Activated naive CD4-positive, alpha-beta T cell (primary cell): ENCODE measurements around the gene NKD2.

ENCODE experiments used
- DNase-seq, 4 experiments: peaks; one replicate each; lab custom pipeline; 2025; lab: John Stamatoyannopoulos, UW

The NKD2 gene

DNA sequence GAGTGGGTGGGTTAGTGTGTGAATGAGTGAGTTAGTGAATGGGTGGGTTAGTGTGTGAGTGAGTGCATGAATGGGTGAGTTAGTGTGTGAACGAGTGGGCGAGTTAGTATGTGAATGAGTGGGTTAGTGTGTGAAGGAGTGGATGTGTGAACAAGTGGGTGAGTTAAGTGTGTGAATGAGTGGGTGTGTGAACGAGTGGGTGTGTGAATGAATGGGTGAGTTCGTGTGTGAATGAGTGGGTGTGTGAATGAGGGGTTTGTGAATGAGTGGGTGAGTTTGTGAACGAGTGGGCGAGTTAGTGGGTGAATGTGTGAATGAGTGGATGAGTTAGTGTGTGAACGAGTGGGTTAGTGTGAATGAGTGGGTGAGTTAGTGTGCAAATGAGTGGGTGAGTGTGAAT lies 34.0 kb downstream of the NKD2 start:
- DNase-seq, result no peak

DNA sequence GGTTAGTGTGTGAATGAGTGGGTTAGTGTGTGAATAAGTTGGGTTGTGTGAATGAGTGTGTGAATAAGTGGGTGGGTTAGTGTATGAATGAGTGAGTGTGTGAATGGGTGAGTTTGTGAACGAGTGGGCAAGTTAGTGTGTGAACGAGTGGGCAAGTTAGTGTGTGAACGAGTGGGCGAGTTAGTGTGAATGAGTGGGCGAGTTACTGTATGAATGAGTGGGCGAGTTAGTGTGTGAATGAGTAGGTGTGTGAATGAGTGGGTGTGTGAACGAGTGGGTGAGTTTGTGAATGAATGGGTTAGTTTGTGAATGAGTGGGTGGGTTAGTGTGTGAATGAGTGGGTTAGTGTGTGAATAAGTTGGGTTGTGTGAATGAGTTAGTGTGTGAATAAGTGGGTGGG lies 34.7 kb downstream of the NKD2 start:
- DNase-seq, result no peak

DNA sequence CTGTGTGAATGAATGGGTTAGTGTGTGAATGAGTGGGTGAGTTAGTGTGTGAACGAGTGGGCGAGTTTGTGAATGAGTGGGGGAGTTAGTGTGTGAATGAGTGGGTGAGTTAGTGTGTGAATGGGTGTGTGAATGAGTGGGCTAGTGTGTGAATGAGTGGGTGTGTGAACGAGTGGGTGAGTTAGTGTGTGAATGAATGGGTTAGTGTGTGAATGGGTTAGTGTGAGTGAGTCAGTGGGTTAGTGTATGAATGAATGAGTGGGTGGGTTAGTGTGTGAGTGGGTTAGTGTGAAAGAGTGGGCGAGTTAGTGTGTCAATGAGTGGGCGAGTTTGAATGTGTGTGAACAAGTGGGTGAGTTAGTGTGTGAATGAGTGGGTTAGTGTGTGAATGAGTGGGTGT lies 35.5 kb downstream of the NKD2 start:
- DNase-seq, result no peak

DNA sequence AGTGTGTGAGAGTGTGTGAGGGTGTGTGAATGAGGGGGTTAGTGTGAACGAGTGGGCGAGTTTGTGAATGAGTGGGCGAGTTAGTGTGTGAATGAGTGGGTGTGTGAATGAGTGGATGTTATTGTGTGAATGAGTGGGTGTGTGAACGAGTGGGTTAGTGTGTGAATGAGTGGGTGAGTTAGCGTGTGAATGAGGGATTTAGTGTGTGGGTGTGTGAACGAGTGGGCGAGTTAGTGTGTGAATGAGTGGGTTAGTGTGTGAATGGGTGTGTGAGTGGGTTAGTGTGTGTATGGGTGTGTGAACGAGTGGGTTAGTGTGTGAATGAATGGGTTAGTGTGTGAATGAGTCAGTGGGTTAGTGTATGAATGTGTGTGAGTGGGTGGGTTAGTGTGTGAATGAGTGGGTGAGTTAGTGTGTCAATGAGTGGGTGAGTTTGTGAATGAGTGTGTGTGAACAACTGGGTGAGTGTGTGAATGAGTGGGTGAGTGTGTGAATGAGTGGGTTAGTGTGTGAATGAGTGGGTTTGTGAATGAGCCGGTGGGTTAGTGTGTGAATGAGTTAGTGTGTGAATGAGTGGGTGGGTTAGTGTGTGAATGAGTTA lies 37.5 kb downstream of the NKD2 start:
- no peak for DNase-seq

DNA sequence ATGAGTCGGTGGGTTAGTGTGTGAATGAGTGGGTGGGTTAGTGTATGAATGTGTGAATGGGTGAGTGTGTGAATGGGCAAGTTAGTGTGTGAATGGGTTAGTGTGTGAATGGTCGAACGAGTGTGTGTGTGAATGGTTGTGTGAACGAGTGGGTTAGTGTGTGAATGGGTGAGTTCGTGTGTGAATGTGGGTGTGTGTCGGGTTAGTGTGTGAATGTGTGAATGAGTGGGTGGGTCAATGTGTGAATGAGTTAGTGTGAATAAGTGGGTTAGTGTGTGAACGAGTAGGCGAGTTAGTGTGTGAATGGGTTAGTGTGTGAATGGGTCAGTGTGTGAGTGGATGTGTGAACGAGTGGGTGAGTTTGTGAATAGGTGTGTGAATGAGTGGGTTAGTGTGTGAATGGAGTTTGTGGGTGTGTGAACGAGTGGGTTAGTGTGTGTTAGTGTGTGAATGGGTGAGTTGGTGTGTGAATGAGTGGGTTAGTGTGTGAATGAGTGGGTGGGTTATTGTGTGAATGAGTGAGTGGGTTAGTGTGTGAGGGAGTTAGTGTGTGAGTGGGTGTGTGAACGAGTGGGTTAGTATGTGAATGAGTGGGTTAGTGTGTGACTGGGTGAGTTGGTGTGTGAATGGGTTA lies 38.8 kb downstream of the NKD2 start:
- no peak for DNase-seq

DNA sequence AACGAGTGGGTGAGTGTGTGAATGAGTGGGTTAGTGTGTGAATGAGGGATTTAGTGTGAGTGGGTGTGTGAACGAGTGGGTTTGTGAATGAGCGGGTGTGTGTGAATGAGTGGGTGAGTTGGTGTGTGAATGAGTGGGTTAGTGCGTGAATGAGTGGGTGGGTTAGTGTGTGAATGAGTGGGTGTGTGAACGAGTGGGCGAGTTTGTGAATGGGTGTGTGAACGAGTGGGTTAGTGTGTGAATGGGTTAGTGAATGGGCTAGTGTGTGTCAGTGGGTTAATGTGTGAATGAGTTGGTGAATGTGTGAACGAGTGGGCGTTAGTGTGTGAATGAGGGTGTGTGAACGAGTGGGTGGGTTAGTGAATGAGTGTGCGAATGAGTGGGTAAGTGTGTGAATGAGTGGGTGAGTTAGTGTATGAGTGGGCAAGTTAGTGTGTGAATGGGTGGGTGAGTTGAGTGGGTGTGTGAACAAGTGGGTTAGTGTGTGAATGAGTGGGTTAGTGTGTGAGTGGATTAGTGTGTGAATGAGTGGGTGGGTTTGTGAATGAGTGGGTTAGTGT lies 39.6 kb downstream of the NKD2 start:
- no peak for DNase-seq

DNA sequence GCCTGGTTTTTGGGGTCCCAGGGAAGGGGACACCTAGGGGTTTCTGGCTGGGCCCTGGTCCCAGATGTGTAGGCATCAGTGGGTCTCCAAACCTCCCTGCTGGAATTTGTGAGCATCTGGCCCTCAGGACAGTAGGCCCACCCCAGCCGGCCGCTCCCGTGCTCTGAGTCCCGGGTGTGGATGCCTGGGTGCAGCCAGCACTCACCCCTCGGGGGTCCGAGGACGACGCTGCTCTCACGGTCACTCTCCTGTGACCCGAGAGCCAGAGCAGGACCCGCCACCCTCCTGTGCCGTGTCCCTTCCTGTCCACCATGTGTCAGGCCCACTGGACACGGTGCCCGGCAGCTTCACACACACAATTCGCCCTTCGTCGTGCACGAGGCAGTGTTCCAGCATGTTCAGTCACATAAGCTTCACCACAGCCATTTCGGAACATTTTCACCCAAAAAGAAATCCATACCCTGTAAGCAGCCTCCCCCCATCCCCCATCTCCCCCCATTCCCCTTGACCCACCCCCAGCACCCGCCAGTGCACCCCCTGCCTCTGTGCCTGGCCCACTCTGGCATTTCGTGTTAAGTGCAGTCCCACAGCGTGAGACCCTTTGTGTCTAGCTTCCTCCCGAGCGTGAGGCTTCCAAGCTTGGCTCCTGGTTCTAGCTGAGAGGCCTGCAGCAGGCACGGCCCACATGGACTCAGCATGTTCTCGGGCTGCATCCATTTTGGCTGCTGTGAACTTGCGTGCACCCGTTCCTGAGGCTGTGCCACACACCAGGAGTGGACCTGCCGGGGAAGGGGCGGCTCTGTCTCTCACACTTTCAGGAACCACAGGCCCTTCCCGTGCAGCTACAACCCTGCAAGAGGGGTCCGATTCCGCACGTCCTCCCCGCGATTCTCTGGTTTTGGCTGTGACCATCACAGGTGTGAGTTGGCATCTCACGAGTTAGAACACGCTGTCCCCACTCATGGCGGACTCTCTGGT lies 40.5 kb downstream of the NKD2 start:
- no peak for DNase-seq

DNA sequence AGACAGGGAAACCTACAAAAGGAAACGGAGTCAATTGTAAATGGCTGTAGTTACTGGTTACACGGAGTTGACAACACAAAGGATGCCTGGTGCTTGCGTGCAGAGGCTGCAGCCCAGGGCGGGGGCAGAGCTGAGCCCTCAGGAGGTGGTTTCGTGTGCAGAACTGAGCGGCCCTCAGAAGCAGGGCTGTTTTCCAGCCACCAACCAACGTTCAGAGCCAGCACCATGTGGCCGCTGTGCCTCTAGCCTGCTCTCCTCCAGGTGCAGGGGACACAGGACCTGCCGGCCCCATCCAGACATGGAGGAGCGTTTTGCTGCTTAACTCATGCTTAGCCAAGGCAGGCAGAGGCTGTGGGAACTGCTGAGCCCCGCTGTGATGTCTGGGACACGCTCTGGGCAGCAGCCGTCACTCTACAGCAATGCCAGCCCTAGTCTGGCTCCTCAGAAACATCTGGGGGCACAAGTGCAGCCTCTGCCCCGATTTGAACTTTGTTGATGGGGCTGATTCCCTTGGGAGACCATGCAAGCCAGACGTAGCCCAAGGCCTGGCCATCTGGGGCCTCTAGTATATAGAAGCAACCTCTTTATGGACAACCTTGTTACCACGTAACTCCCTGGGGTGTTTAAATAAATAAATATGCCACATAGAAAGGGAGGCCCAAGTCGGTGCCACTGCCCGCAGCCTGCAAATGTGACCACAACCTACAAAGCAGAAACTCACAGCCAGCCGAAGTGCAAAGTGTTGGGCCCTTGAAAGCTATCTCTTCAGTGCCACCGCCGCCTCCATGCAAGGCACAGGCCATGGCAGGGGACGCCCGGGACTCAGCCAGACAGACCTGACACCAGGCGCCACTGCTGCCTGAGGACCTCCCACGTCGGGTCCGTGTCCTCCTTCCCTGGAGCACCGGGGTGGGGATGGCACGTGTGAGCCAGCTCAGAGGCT lies 42.1 kb downstream of the NKD2 start:
- no peak for DNase-seq

DNA sequence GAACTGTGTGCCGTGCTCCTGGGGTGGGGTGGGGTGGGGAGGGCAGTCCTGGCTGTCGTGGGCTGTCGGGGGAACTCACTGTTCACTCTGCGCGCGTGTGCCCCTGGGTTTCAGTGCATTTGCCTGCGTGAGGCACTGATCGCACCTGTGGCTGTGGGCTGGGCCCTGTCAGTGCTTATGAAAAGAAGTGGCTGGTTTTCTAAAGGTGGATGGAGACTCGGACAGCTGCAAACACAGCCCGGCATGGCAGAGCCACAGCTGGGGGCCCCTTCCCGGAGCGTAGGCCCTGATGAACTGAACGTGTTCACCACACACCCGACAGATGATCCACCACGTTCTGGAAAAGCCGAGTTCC lies 42.7 kb downstream of the NKD2 start:
- DNase-seq, result no peak

DNA sequence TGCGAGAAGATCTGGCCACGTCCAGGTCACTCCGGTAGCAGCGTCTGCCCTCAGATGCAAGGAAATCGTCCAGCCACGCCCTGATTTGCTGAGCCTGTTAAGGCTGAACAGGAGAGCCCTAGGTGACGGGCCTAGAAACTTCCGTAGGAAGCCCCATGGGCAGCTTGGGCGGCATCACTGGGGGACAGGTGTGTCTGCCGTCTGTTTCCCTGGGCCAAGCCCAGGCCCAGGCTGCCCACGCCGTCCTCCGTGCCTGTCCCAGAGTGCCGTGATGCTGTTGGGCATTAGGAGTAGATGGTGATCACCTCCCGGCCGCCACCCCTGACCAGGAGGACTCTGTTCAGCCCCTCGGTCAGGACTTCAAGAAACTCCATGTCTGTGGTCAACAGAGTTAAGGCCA lies 43.5 kb downstream of the NKD2 start:
- DNase-seq, result no peak

DNA sequence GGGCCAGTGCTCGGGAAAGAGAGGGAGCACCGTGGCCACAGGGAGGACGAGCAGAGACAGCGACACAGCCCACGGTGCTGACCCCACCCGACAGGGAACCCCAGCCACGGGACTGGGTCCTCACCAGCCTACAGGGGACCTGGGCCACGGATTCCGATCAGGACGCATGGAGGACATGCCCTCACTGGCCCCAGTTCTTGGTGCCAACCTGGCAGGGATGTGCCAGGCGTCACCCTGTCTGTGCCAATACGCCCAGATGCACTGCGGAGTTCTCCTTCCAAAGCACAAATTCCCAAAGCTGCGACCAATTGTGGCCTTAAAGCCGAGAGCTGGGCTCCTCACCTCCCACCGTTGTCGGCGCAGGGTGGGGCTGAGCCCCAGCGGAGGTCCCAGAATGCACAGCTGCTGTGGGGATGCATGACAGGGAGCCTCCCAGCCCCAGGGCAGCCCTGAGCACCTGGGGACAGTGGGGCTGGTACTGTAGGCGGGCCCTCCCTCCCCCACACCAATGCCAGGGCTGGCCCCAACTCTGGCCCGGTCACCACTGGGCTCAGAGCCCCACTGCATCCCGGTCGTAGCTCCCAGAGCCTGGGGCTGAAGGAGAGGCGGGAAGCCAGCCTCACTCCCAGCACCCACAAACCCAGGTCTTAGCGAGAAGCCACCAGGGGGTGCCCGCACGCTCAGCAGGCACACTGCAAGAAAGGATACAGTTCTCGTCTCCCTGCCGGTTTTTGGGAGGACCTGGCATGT lies 44.2 kb downstream of the NKD2 start:
- DNase-seq, result no peak

DNA sequence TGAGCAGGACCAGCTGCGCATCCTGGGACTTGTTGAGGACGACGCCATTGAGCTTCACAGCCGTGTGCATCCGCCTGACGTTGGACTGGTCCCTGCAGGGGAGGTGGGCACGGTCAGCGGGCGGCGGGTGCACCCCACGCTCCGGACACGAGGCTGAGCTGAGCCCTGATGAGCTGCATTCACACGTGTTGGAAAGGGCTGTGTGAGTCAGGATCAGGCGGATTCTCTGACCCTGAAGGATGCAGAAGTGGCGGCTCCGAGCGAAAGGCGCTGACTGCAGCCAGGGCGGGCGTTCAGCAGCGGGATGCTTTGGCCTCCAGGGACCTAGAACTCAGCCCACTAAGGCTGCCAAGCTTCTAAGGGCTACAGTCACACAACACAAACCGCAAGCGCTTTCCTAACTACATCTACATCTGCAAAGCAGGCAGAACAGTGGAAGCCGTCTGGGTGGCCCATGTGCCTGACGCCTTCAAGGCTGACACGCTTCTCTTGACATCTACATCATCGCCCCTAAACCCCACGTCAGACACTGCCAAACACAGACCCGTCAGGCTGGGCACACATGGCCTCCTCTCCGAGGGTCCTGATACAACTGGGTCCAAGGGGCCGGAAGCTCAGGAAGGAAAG lies 44.9 kb downstream of the NKD2 start:
- DNase-seq, result no peak

DNA sequence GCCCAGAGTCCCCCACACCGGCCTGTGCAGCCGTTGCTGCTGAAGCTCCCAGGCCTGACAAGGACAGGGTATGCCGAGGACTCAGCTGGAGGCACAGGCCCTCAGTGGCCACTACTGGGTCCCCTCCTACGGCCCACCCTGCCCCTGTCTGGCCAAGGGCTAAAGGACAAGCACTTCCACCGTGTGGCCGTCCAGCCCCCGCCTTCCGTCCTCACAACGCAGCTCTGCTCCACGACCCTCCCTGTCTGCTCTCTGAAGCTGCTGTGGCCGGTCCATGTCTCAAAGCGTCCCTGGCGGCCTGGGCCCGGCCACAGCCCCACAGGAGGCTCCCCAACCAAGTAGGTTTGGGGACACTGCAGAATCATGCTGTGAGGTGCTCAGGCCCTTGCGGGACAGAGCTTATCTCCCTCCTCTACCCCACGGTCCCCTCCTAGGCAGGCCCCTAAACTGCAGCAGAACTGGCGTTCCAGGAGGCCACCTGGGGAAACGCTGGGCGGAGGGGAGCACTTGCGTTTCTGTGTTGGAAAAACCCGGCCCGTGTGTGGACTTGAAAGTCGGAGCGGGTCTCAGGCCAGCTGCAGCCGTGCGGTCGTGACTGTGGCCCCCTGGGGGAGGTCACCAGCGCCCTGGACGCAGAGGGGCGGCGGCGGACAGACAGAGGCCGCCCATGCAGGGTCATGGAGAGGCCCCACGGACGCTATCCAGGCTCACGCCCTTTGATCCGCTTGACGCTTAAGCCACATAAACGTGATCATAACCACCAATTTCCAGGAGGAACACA lies 45.6 kb downstream of the NKD2 start:
- DNase-seq, result no peak

DNA sequence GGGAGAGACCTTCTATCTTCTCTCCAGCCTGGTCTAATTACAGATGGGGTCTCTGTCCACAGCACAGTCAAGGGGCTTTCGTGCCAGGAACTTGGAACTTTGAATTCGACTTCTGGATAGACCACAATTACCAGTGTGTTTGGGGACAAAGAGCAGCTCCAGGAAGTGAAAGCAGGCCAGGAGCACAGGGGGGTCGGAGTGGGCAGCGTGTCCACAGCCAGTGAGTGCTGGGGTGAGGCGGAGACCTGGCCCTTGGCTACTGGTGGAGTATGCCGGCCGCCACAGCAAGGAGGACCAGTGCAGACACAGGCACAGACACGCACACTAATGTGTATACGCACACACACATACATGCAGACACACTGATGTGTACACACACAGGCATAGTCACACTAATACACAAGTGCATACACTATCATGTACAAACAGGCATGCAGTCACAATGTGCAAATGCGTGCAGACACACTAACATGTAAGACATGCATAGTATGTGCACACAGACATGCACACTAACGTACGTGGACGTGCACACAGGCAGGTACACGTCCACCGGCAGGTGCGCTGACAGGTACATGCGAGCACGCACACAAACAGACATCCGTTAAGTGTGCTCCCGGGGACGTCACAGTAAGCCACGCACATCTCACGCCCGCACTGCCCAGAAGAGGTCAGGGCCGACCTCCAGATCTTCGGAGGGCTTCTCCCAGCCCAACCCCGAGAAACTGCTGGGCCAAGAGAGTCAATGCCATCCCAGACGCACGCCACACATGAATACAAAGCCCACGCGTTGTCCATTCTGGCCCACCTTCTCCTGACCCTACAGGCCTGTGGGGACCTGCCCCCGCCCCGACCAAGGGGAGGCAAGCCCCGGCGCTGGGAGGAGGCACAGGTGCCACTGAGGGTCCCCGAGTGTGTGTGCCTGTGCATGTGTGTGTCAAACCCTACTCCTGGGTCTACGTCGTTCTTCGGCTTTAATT lies 46.5 kb downstream of the NKD2 start:
- DNase-seq, result no peak

DNA sequence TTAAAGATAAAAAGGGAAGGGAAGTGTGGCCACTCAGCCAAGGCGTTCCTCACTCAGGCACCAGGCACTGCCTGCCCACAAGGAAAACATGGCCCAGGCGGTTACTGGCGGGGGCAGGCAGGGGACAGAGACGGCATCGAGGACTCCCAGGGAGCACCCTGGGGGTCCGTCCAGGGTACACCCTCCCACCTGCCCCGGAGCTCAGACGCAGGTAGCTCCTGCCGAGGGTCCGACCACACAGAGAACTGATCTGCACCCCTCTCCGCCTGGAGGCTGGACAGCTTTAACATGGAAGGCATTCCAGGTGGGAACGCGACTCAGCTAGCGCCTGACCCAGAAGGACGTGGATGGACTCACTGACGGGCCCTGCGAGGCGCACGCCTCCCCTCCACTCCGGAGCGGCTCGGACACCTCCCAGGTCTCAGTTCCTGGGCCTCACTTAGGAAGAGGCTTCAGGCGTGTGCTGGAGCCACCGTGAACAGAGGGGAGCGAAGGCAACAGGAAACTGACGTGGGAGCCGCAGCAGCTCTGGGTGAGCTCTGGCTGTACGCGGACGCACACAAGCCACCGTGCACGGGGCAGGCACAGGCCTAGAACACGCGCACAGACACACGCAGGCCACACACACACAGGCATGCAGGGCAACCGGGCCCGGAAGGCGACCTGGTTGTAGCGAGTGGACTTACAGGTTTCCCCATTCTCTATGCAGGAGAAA lies 47.5 kb downstream of the NKD2 start:
- DNase-seq, result no peak

DNA sequence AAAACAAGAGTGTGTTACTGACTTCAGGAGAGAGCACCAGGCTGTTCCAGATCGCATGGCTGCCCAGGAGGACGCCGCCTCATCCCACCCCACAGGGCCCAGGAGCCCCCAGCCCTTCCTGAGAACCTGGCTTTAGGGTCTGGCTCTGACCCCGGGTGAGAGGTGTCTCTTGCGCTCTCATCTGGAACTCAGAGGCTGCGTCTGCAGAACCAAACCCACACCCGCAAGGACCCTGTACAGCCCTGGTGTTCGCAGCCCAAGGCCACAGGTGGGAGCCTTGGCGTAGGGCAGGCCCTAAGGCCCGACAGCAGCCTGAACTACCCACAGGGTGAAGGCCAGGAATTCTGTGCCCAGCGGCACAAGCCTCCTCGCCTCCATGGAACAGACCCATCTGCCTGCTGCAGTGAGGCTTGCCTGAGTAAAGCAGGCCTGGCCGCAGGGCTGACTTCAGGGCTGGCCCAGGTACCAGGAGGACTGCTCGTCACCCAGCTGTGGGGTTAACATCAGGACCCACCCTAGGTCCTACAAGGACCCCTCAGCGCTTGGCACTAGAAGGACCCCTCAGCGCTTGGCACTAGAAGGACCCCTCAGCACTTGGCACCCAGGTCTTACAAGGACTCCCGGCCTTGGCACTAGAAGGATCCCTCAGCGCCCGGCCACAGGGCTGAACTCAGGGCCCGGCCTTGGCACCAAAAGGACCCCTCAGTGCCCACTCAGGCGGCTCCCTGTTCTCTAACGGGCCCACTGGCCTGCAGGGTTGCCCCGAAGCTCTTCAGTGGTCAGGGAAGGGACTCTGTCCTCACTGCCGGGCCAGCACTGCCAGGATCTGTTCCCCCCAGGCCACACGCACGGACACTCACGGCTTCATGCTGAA lies 48.2 kb downstream of the NKD2 start:
- no peak for DNase-seq
